Adrenal gland (tissue), 12 donors: ENCODE measurements around the gene NUDT17. TPM values are rescaled to one million over a fixed set of nuclear protein-coding genes. Genes with fewer than 3 reads are reported as not detected.
"Not testable (repeated sequence)": the region's sequence is repeated elsewhere in the genome, so short reads cannot be mapped to it uniquely, and the experiment has no call there.

Source experiments
- DNase-seq, 7 donors: peaks; one replicate each; pipeline ENCODE4 v3.0.0-alpha.2; 2019 to 2020
- H3K27ac ChIP-seq, 5 donors: fragments of 200-600 bp; sonication (generic) in 4 of 5; 1 replicate in 3 of 5; 2 replicates in 2 of 5; pipeline versions ENCODE4 v1.5.1 to v1.8.0; 2016 to 2020; ENCODE audit warnings: mild to moderate bottlenecking in 1 of 5
- H3K27me3 ChIP-seq: fragments of 200-600 bp; 2 replicates; pipeline ENCODE4 v1.8.0; 2021
- H3K36me3 ChIP-seq, 2 donors: fragments of 200-600 bp; replicated peaks in 1 of 2; 1 replicate in 1 of 2; 2 replicates in 1 of 2; pipeline versions ENCODE4 v1.5.1 to v1.8.0; 2018 to 2022
- H3K4me1 ChIP-seq, 2 donors: fragments of 200-600 bp; replicated peaks in 1 of 2; 1 replicate in 1 of 2; 2 replicates in 1 of 2; pipeline versions ENCODE4 v1.5.1 to v1.8.0; 2018 to 2021
- H3K4me3 ChIP-seq, 4 donors: fragments of 200-600 bp; sonication (generic) in 3 of 4; one replicate each; pipeline ENCODE4 v1.5.1; 2016 to 2018
- H3K9me3 ChIP-seq, 3 donors: fragments of 200-600 bp; sonication (generic) in 1 of 3; replicated peaks in 1 of 3; 1 replicate in 2 of 3; 2 replicates in 1 of 3; pipeline versions ENCODE4 v1.5.1 to v1.8.0; 2016 to 2021
- CTCF ChIP-seq, 6 experiments: fragments of 450-650 bp in 4 of 6; fragments of 200-600 bp in 2 of 6; sonication (generic) in 1 of 6; IDR thresholded peaks; 1 replicate in 5 of 6; 2 replicates in 1 of 6; pipeline versions ENCODE4 v1.5.1 to v1.8.0; 2016 to 2021; ENCODE audit warnings: antibody characterized with exemption in 6 of 6, mild to moderate bottlenecking in 2 of 6, moderate library complexity in 1 of 6
- POLR2A ChIP-seq, 2 donors: fragments of 450-650 bp; IDR thresholded peaks; one replicate each; pipeline ENCODE4 v1.6.1; 2017; ENCODE audit warnings: antibody characterized with exemption in 2 of 2, mild to moderate bottlenecking in 2 of 2, moderate library complexity in 1 of 2
- WGBS, 4 donors: extraction: QIAGEN DNeasy Blood & Tissue Kit in 2 of 4; methylation state at CpG; one replicate each; pipeline versions ENCODE4 v1.1.5 to v1.1.7; 2013 to 2017; 5-methylcytosine and 5-hydroxymethylcytosine counted together
- intact Hi-C, 2 donors: fragments of 100-400 bp; cut with DNase I; formaldehyde crosslinking; loops; one replicate each; pipeline versions ENCODE4 v1.14.1 to v1.15.0; 2022 to 2023
- polyA plus RNA-seq, 3 donors: library from polyadenylated mRNA; stranded (reverse); fragments of 200-250 nt in 2 of 3; fragments of 350-450 nt in 1 of 3; fragmentation: Illumina TruSeq in 1 of 3; extraction: RNeasy Lipid Tissue Mini Kit (QIAGEN cat#74804) in 1 of 3; gene quantifications; one replicate each; pipeline ENCODE4 v1.2.3, GENCODE V29; 2013 to 2014
- total RNA-seq, 9 donors: library from RNA; depleted of rRNA in 4 of 9; stranded (reverse); fragments of >200 nt in 4 of 9; fragments of 120-200 nt in 1 of 9; fragmentation: NEBNext Ultra II Directional in 1 of 9; extraction: Animal tissue kit (Norgen Biotek cat#: 25700) in 1 of 9; gene quantifications; one replicate each; pipeline versions ENCODE4 v1.1.0 to v1.2.4, GENCODE V29; 2013 to 2023
- donor health status: healthy with polysubstance abuse.
- donor health status: Bipolar disorder and iron deficiency.
- donor health status: DM: yes; HTN: yes; CAD: no.
- donor health status: DM: no; HTN: no; CAD: no.
- donor health status: DM: no; HTN: no; CAD: no.
- donor health status: DM: yes; HTN: yes; CAD: no.

NUDT17 gene
- total and polyA plus RNA-seq, 12 donors, result 1.5 to 7.8 (median 3.3) TPM

GRCh38 chr1:145805057-145805456 lies 40.4 kb upstream of the NUDT17 start:
- Histone ChIP-seq H3K4me1 (peaks cover 0 to 24% of the 10 kb centered on the region in 2 donors), H3K27ac (no peak overlapping the region), H3K36me3 (no peaks in the 10 kb centered on the region), H3K27me3 (no peaks in the 10 kb centered on the region), H3K9me3 (no peaks in the 10 kb centered on the region), H3K4me3 (no peak overlapping the region)
- WGBS, 4 donors, result 67 to 93% (median 78%) methylated on average over 1 of the region's 1 CpG
- TF ChIP-seq POLR2A (IDR thresholded peaks at IDR 0.05), result no peak
- no peak for TF ChIP-seq CTCF (IDR thresholded peaks at IDR 0.05)
- intact Hi-C loops, result no loop called here
- no peak for DNase-seq

- Histone ChIP-seq H3K4me3 (no peak overlapping the region), H3K27me3 (no peaks in the 10 kb centered on the region), H3K36me3 (no peaks in the 10 kb centered on the region), H3K9me3 (no peaks in the 10 kb centered on the region), H3K4me1 (peaks cover 0 to 24% of the 10 kb centered on the region in 2 donors), H3K27ac (no peak overlapping the region)
- TF ChIP-seq POLR2A (IDR thresholded peaks at IDR 0.05), result no peak
- TF ChIP-seq CTCF (IDR thresholded peaks at IDR 0.05), result no peak
- DNase-seq, result no peak
- intact Hi-C loops, result no loop called here
- WGBS, 4 donors, result 89 to 98% (median 92%) methylated on average over 4 of the region's 4 CpGs
These were observed 39.0 kb upstream of the NUDT17 start for GRCh38 chr1:145806408-145806807.

- Histone ChIP-seq H3K27me3 (no peaks in the 10 kb centered on the region), H3K4me1 (peaks cover 0 to 24% of the 10 kb centered on the region in 2 donors), H3K4me3 (no peak overlapping the region), H3K36me3 (no peaks in the 10 kb centered on the region), H3K9me3 (no peaks in the 10 kb centered on the region), H3K27ac (no peak overlapping the region)
- TF ChIP-seq CTCF (IDR thresholded peaks at IDR 0.05) (no peak), POLR2A (IDR thresholded peaks at IDR 0.05) (no peak)
- DNase-seq, result no peak
- WGBS, 4 donors, result 93 to 95% (median 94%) methylated on average over 7 of the region's 7 CpGs
- intact Hi-C loops, result no loop called here
These were observed 38.6 kb upstream of the NUDT17 start for GRCh38 chr1:145806844-145807243.

GRCh38 chr1:145812977-145813810 lies 32.2 kb upstream of the NUDT17 start:
- 48 to 74% (median 60%) methylated on average over 2 to 6 of the region's 6 CpGs for WGBS, 4 donors
- H3K27me3 ChIP-seq, H3K36me3 ChIP-seq, H3K4me1 ChIP-seq, H3K27ac ChIP-seq, H3K9me3 ChIP-seq, H3K4me3 ChIP-seq, DNase-seq, intact Hi-C loops: not testable (repeated sequence)

- H3K36me3 ChIP-seq, H3K4me1 ChIP-seq, intact Hi-C loops, H3K4me3 ChIP-seq, H3K9me3 ChIP-seq, H3K27ac ChIP-seq, H3K27me3 ChIP-seq, DNase-seq: not testable (repeated sequence)
- 69 to 92% (median 77%) methylated on average over 2 to 4 of the region's 6 CpGs for WGBS, 4 donors
These were observed 27.3 kb upstream of the NUDT17 start for GRCh38 chr1:145818095-145818494.

GRCh38 chr1:145822779-145823331 lies 22.6 kb upstream of the NUDT17 start:
- H3K4me3 ChIP-seq, H3K27ac ChIP-seq, H3K27me3 ChIP-seq, H3K9me3 ChIP-seq, DNase-seq: not testable (repeated sequence)
- H3K4me1 ChIP-seq, result peaks cover 5 to 13% of the 10 kb centered on the region in 2 donors
- peaks cover 0 to 20% of the 10 kb centered on the region in 2 donors for H3K36me3 ChIP-seq
- intact Hi-C loops, result loop anchor here in 1 of 2 donors (10.0 kb wide), 1 partner anchor 88 kb away; no protein-coding TSS in a partner anchor
- WGBS, 4 donors, result 0 to 2% methylated on average over 1 to 4 of the region's 16 CpGs; no CpG with 5 or more reads in 2 of the 4 donors
